ENCODE measurements around the gene ELF4. TPM values are rescaled to one million over a fixed set of nuclear protein-coding genes. Genes with fewer than 3 reads are reported as not detected.
A peak's percentile ranks its signal among the peaks of the same experiment; 100 is the strongest.

ELF4 gene
- total and polyA plus RNA-seq, 12 donors: 2.7 to 16.7 (median 6.9) TPM

GRCh38 chrX:130095249-130096030 is 14.9 kb downstream of the ELF4 start:
- intact Hi-C loops (cut with DNase I): no loop called here
- H3K27me3 ChIP-seq: no peaks in the 10 kb centered on the region
- H3K9me3 ChIP-seq (replicated peaks in 1 of 3): no peaks in the 10 kb centered on the region
- WGBS, 4 donors: 70 to 83% (median 81%) methylated on average over 2 to 6 of the region's 6 CpGs
- peak in 1 of 7 donors; percentile 17 for DNase-seq
- H3K36me3 ChIP-seq (replicated peaks in 1 of 2): no peaks in the 10 kb centered on the region
- no peak for TF ChIP-seq POLR2A (IDR thresholded peaks at IDR 0.05)
- H3K4me1 ChIP-seq (replicated peaks in 1 of 2): peaks cover 0 to 14% of the 10 kb centered on the region in 2 donors
- no peak overlapping the region for H3K4me3 ChIP-seq
- no peak overlapping the region for H3K27ac ChIP-seq

DNA sequence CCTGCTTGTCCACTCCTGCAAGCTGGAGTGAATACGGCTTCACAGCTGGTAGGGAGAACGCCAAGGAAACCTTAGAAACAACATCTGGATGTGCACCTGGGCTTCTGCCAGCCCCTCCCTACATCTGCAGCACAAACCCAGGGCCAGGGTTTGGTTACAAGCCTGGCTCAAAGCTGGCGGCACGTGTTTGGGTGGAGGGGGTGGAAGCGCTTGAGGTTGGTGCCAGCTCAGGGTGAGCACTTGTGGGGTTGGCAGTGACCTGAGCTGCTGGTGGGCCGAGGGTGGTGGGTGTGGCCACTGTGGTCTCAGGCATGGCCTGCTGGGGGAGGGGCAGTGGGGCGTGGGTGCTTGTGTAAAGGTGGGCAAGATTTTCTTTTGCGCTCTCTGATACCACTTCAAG is 15.6 kb downstream of the ELF4 start:
- TF ChIP-seq, protein P1, sequence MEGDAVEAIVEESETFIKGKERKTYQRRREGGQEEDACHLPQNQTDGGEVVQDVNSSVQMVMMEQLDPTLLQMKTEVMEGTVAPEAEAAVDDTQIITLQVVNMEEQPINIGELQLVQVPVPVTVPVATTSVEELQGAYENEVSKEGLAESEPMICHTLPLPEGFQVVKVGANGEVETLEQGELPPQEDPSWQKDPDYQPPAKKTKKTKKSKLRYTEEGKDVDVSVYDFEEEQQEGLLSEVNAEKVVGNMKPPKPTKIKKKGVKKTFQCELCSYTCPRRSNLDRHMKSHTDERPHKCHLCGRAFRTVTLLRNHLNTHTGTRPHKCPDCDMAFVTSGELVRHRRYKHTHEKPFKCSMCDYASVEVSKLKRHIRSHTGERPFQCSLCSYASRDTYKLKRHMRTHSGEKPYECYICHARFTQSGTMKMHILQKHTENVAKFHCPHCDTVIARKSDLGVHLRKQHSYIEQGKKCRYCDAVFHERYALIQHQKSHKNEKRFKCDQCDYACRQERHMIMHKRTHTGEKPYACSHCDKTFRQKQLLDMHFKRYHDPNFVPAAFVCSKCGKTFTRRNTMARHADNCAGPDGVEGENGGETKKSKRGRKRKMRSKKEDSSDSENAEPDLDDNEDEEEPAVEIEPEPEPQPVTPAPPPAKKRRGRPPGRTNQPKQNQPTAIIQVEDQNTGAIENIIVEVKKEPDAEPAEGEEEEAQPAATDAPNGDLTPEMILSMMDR (IDR thresholded peaks at IDR 0.05): no peak
- no peak for TF ChIP-seq POLR2A (IDR thresholded peaks at IDR 0.05)
- intact Hi-C loops (cut with DNase I): no loop called here
- H3K4me3 ChIP-seq: no peak overlapping the region
- no peaks in the 10 kb centered on the region for H3K9me3 ChIP-seq (replicated peaks in 1 of 3)
- no peak for DNase-seq
- WGBS, 4 donors: 59 to 79% (median 72%) methylated on average over 3 to 8 of the region's 8 CpGs
- no peaks in the 10 kb centered on the region for H3K27me3 ChIP-seq
- H3K36me3 ChIP-seq (replicated peaks in 1 of 2): no peaks in the 10 kb centered on the region
- no peak overlapping the region for H3K27ac ChIP-seq
- H3K4me1 ChIP-seq (replicated peaks in 1 of 2): peaks cover 0 to 11% of the 10 kb centered on the region in 2 donors

- no peak overlapping the region for H3K4me3 ChIP-seq
- H3K27ac ChIP-seq: no peak overlapping the region
- intact Hi-C loops (cut with DNase I): no loop called here
- no peaks in the 10 kb centered on the region for H3K36me3 ChIP-seq (replicated peaks in 1 of 2)
- WGBS, 4 donors: 68 to 82% (median 74%) methylated on average over 2 of the region's 2 CpGs
- no peaks in the 10 kb centered on the region for H3K27me3 ChIP-seq
- peaks cover 0 to 8% of the 10 kb centered on the region in 2 donors for H3K4me1 ChIP-seq (replicated peaks in 1 of 2)
- H3K9me3 ChIP-seq (replicated peaks in 1 of 3): no peaks in the 10 kb centered on the region
- DNase-seq: no peak
- TF ChIP-seq POLR2A (IDR thresholded peaks at IDR 0.05): no peak
- TF ChIP-seq, protein P1 (IDR thresholded peaks at IDR 0.05): no peak
These were observed 17.0 kb downstream of the ELF4 start for GRCh38 chrX:130093271-130093670.

- no peaks in the 10 kb centered on the region for H3K4me1 ChIP-seq (replicated peaks in 1 of 2)
- no peak for TF ChIP-seq POLR2A (IDR thresholded peaks at IDR 0.05)
- TF ChIP-seq, protein P1 (IDR thresholded peaks at IDR 0.05): no peak
- no peaks in the 10 kb centered on the region for H3K36me3 ChIP-seq (replicated peaks in 1 of 2)
- H3K27ac ChIP-seq: peak overlapping the region in 1 of 5 donors; percentile 52
- no peak overlapping the region for H3K4me3 ChIP-seq
- intact Hi-C loops (cut with DNase I): no loop called here
- 50 to 63% (median 58%) methylated on average over 5 to 10 of the region's 10 CpGs for WGBS, 4 donors
- H3K9me3 ChIP-seq (replicated peaks in 1 of 3): no peaks in the 10 kb centered on the region
- no peaks in the 10 kb centered on the region for H3K27me3 ChIP-seq
- peak in 2 of 7 donors; percentile 19 to 61 for DNase-seq
These were observed 18.2 kb downstream of the ELF4 start for GRCh38 chrX:130091980-130092522.
